Loucy (cell line): ENCODE measurements around the gene ICAM4.

Experiments
- H2AFZ ChIP-seq: fragments of 200-600 bp; sonication (generic); 2 replicates; pipeline ENCODE4 v1.6.0; 2016; ENCODE audit warnings: antibody characterized with exemption, mild to moderate bottlenecking, low read length, moderate library complexity
- H3F3A ChIP-seq: fragments of 200-600 bp; 2 replicates; pipeline ENCODE4 v1.6.0; 2016; ENCODE audit warnings: antibody characterized with exemption, low read depth, mild to moderate bottlenecking
- H3K27me3 ChIP-seq: fragments of 200-600 bp; sonication (generic); 2 replicates; pipeline ENCODE4 v1.6.1; 2014; ENCODE audit warnings: low read length, mild to moderate bottlenecking; ENCODE audit not compliant: insufficient read depth, poor library complexity, severe bottlenecking
- H3K36me3 ChIP-seq: fragments of 200-600 bp; sonication (generic); 2 replicates; pipeline ENCODE4 v1.6.1; 2016; ENCODE audit warnings: low read length; ENCODE audit not compliant: insufficient read depth
- H3K4me1 ChIP-seq: fragments of 200-600 bp; sonication (generic); 2 replicates; pipeline ENCODE4 v1.5.1; 2014; ENCODE audit warnings: low read length, mild to moderate bottlenecking; ENCODE audit not compliant: insufficient read depth, poor library complexity, severe bottlenecking
- H3K4me2 ChIP-seq: fragments of 200-600 bp; sonication (generic); 2 replicates; pipeline ENCODE4 v1.6.0; 2014; ENCODE audit warnings: antibody characterized with exemption, low read length, low read depth, mild to moderate bottlenecking; ENCODE audit not compliant: poor library complexity, severe bottlenecking
- H3K4me3 ChIP-seq: fragments of 200-600 bp; sonication (generic); 2 replicates; pipeline ENCODE4 v1.5.1; 2014; ENCODE audit warnings: low read length, mild to moderate bottlenecking, mixed read lengths; ENCODE audit not compliant: poor library complexity, severe bottlenecking
- H3K79me2 ChIP-seq: fragments of 200-600 bp; sonication (generic); 2 replicates; pipeline ENCODE4 v1.6.1; 2014; ENCODE audit warnings: low read length; ENCODE audit not compliant: insufficient read depth
- H3K9ac ChIP-seq: fragments of 200-600 bp; sonication (generic); 2 replicates; pipeline ENCODE4 v1.6.0; 2014; ENCODE audit warnings: mild to moderate bottlenecking, low read depth, low read length, moderate library complexity; ENCODE audit not compliant: poor library complexity, severe bottlenecking
- H3K9me2 ChIP-seq: fragments of 200-600 bp; sonication (generic); replicated peaks from 2 replicates; pipeline ENCODE4 v1.6.1; 2016; ENCODE audit warnings: low read depth, low read length, mixed read lengths
- H3K9me3 ChIP-seq: fragments of 200-600 bp; sonication (generic); 2 replicates; pipeline ENCODE4 v1.6.1; 2014; ENCODE audit warnings: mild to moderate bottlenecking, antibody characterized with exemption, low read length, low read depth; ENCODE audit not compliant: insufficient read depth
- H4K20me1 ChIP-seq: fragments of 200-600 bp; sonication (generic); 2 replicates; pipeline ENCODE4 v1.6.0; 2014; ENCODE audit warnings: antibody characterized with exemption, low read length, mild to moderate bottlenecking; ENCODE audit not compliant: insufficient read depth, poor library complexity, severe bottlenecking
- EZH2phosphoT487 ChIP-seq: fragments of 200-600 bp; IDR thresholded peaks from 2 replicates; pipeline ENCODE4 v1.6.1; 2018; ENCODE audit warnings: antibody characterized with exemption, mild to moderate bottlenecking, moderate library complexity, borderline replicate concordance
- TF ChIP-seq, protein P1 (sequence below): fragments of 200-600 bp; sonication (generic); conservative IDR thresholded peaks from 2 replicates; pipeline ENCODE4 v1.5.1; 2014; ENCODE audit warnings: mild to moderate bottlenecking, antibody characterized with exemption, low read length

ICAM4 gene

DNA sequence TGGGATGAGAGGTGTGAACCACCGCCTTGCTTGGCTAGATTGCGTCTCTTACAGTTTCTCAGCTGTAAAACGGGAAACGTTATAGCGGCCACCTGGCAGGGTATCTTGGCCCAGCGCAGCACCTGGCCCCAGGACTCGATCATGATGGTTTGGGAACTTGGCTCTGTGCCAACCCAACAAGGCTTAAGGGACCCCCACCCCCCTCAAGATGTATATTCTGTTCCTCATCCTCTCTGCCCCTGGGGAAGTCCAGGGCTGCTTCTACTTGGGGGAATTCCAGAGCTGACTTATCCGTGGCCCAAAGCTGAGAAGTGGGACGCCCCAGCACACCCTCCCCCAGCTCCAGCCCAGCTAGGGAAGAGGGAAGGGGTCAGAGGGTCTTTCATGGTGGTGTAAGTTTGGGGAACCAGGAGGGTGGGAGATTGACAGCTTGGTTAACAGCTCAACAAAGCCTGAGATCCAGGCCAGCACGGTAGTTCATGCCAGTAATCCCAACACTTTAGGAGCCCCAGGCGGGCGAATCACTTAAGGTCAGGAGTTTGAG lies 15.1 kb upstream of the ICAM4 start:
- no peaks in the 10 kb centered on the region for H3K36me3 ChIP-seq
- peaks cover 21% of the 10 kb centered on the region for H3K4me1 ChIP-seq
- H3K4me3 ChIP-seq = peak overlapping the region; percentile 73
- H2AFZ ChIP-seq = peak overlapping the region; percentile 85
- peak overlapping the region; percentile 75 for H3K9ac ChIP-seq
- peaks cover 9% of the 10 kb centered on the region; the same call in 1 of the 2 replicates for H3K79me2 ChIP-seq
- no peaks in the 10 kb centered on the region for H3K9me2 ChIP-seq
- H3K9me3 ChIP-seq = no peaks in the 10 kb centered on the region
- no peaks in the 10 kb centered on the region for H4K20me1 ChIP-seq
- peak overlapping the region; percentile 70 for H3K4me2 ChIP-seq
- no peaks in the 10 kb centered on the region for H3F3A ChIP-seq
- H3K27me3 ChIP-seq = no peaks in the 10 kb centered on the region
- TF ChIP-seq, protein P1, sequence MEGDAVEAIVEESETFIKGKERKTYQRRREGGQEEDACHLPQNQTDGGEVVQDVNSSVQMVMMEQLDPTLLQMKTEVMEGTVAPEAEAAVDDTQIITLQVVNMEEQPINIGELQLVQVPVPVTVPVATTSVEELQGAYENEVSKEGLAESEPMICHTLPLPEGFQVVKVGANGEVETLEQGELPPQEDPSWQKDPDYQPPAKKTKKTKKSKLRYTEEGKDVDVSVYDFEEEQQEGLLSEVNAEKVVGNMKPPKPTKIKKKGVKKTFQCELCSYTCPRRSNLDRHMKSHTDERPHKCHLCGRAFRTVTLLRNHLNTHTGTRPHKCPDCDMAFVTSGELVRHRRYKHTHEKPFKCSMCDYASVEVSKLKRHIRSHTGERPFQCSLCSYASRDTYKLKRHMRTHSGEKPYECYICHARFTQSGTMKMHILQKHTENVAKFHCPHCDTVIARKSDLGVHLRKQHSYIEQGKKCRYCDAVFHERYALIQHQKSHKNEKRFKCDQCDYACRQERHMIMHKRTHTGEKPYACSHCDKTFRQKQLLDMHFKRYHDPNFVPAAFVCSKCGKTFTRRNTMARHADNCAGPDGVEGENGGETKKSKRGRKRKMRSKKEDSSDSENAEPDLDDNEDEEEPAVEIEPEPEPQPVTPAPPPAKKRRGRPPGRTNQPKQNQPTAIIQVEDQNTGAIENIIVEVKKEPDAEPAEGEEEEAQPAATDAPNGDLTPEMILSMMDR = no peak
- no peak for TF ChIP-seq EZH2phosphoT487

GRCh38 chr19:10274589-10274988 lies 12.2 kb upstream of the ICAM4 start:
- Histone ChIP-seq H4K20me1 (no peaks in the 10 kb centered on the region), H3K4me3 (no peak overlapping the region), H3K9me3 (no peaks in the 10 kb centered on the region), H3K27me3 (no peaks in the 10 kb centered on the region), H3K79me2 (peaks cover 9% of the 10 kb centered on the region; the same call in 1 of the 2 replicates), H3K9me2 (no peaks in the 10 kb centered on the region), H3K4me2 (no peak overlapping the region), H3K9ac (no peak overlapping the region), H3K36me3 (no peaks in the 10 kb centered on the region), H2AFZ (no peak overlapping the region), H3K4me1 (peaks cover 23% of the 10 kb centered on the region), H3F3A (no peaks in the 10 kb centered on the region)
- no peak for TF ChIP-seq EZH2phosphoT487
- TF ChIP-seq, protein P1 = no peak

DNA sequence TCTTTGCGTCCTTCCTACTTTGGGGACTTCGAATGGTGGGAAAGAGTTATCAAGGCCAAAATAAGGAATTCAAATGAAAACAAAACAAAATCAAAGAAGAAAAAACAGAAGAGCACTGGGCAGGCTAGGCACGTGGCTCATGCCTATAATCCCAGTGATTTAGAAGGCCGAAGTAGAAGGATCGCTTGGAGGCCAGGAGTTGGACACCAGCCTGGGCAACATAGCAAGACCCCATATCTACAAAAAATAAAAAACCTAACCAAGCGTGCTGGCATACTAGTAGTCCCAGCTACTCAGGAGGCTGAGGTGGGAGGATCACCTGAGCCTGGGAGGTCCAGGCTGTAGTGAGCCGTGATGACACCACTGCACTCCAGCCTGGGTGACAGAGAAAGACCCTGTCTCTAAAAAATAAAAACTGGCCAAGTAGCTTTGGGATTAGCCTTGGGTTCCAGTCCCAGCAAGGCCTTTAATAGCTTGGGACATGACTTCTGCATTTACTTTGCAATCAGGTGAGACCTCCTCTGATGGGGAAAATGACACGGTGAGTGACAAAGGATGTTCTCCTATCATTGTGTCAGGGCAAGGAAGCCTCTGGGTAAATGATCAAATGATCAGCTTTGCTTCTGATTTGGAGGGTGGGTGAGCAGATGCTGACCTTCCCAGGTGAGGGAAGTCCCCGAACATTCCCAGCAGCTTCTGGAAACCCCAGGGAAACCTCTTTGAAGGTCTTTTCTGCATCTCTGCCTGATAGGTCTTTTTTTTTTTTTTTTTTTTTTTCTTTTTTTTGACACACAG lies 8.8 kb upstream of the ICAM4 start:
- no peaks in the 10 kb centered on the region for H3K27me3 ChIP-seq
- no peaks in the 10 kb centered on the region for H3K36me3 ChIP-seq
- H3K4me2 ChIP-seq = no peak overlapping the region
- H2AFZ ChIP-seq = no peak overlapping the region
- peaks cover 9% of the 10 kb centered on the region for H3K4me1 ChIP-seq
- no peak overlapping the region for H3K4me3 ChIP-seq
- H3K9me2 ChIP-seq = no peaks in the 10 kb centered on the region
- peaks cover 3% of the 10 kb centered on the region for H4K20me1 ChIP-seq
- H3K9ac ChIP-seq = no peak overlapping the region
- H3F3A ChIP-seq = no peaks in the 10 kb centered on the region
- no peaks in the 10 kb centered on the region for H3K9me3 ChIP-seq
- TF ChIP-seq, protein P1 = no peak
- no peak for TF ChIP-seq EZH2phosphoT487
- no peaks in the 10 kb centered on the region for H3K79me2 ChIP-seq
